Activated naive CD4-positive, alpha-beta T cell treated with anti-CD3 and anti-CD28 coated beads, Interleukin-2, amount 50 U/mL, for 24 hours (primary cell): Measurements from ENCODE around the gene BCL2.

Experiments
- H3K27ac Mint-ChIP-seq: one replicate; pipeline ENCODE4 v1.8.0; 2021; ENCODE audit warnings: mild to moderate bottlenecking, mixed read lengths
- H3K27me3 Mint-ChIP-seq: one replicate; pipeline ENCODE4 v1.8.0; 2021; ENCODE audit warnings: mixed read lengths
- H3K36me3 Mint-ChIP-seq: one replicate; pipeline ENCODE4 v1.8.0; 2021; ENCODE audit warnings: mixed read lengths
- H3K4me1 Mint-ChIP-seq: one replicate; pipeline ENCODE4 v1.8.0; 2021; ENCODE audit warnings: mixed read lengths
- H3K4me3 Mint-ChIP-seq: one replicate; pipeline ENCODE4 v1.8.0; 2021; ENCODE audit warnings: mild to moderate bottlenecking, mixed read lengths
- H3K9me3 Mint-ChIP-seq: one replicate; pipeline ENCODE4 v1.8.0; 2021; ENCODE audit warnings: mixed read lengths

The BCL2 gene

GRCh38 chr18:63100630-63101055 is 218.9 kb downstream of the BCL2 start:
- no peaks in the 10 kb centered on the region for H3K9me3 Mint-ChIP-seq
- no peaks in the 10 kb centered on the region for H3K36me3 Mint-ChIP-seq
- H3K27ac Mint-ChIP-seq, result no peak overlapping the region
- H3K4me1 Mint-ChIP-seq, result peaks cover 52% of the 10 kb centered on the region
- no peaks in the 10 kb centered on the region for H3K27me3 Mint-ChIP-seq
- no peak overlapping the region for H3K4me3 Mint-ChIP-seq

- no peaks in the 10 kb centered on the region for H3K27me3 Mint-ChIP-seq
- H3K4me1 Mint-ChIP-seq, result peaks cover 52% of the 10 kb centered on the region
- H3K9me3 Mint-ChIP-seq, result no peaks in the 10 kb centered on the region
- no peak overlapping the region for H3K4me3 Mint-ChIP-seq
- no peaks in the 10 kb centered on the region for H3K36me3 Mint-ChIP-seq
- H3K27ac Mint-ChIP-seq, result no peak overlapping the region
These were observed 219.5 kb downstream of the BCL2 start for GRCh38 chr18:63099848-63100629.

DNA sequence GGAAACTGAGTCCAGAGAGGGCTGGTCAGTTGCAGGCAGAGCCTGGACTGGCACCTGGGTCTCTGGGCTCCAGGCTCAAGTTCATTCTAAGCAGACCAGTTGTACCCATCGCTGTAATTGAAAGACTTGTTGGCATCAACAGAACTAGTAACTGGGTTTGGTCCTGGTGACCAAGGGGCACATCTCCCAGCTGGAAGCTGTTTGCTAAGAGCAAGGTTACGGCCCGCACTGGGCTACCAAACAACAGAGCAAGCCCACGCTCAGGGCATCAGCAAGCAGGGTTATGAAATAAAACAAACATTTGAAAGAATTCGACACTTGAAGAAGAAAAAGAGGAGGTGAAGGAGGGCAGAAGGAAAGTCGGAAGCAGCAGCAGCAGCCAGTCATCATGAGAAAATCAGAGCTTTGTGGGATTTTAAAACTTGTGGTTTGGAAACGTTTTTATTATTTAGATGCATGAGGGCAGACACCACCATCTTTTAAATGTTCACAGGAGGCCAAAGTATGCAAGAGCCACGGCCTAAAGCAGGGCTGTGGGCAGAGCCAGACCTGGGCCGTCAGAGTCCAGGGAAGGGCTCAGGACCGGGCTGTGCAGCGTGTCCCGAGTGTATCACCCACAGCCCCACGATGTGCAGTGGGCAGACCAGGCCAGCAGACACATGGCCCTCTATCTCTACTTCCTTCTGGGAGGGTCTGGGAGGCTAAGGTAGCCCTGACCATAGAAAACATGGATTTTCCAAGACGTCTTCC is 220.3 kb downstream of the BCL2 start:
- peak overlapping the region; percentile 74 for H3K27ac Mint-ChIP-seq
- H3K27me3 Mint-ChIP-seq, result no peaks in the 10 kb centered on the region
- peak overlapping the region; percentile 20 for H3K4me3 Mint-ChIP-seq
- H3K4me1 Mint-ChIP-seq, result peaks cover 52% of the 10 kb centered on the region
- no peaks in the 10 kb centered on the region for H3K9me3 Mint-ChIP-seq
- no peaks in the 10 kb centered on the region for H3K36me3 Mint-ChIP-seq

DNA sequence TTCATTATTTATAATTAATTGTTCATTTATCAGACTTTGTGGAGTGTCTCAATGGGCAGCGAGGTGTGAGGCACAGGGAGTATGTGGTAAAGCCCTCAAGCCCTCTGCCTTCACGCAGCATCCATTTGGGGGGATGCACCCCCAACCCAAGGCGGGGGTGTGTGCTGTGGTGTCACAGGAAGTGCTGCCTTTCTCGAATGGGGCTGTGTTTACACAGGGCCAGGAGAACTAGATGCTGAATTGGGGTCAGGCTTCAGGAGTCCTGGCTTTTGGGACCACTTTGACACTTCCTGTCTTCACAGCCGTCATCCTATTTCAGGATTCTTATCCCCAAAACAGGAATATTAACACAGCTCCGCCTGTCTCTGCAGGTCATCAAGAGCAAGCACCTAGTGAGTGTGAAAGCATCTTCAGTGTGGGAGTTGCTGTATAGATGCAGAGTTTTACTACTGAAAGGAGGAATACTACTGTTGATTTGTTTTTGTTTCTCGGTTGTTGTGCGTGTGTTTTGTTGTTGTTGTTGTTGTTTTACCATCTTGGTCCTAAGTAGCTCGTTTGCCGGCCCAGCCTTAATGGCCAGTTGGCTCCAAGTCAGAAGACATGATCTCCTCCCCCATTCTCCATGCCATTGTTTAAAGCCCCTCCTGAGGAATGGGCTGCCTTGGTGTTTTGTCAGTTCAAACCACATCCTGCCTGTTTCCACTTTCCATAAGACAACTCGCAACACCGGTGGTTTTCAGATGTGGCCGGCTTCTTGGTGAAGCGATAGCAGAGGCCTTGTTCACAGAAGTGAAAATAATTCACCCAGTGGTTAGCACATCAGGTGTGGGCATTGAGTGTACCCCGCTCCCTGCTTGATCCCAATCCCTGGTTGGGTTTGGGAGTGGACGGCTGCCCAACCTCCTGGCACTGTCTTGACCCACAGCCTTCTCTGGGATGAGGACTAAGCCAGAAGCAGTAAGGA is 221.3 kb downstream of the BCL2 start:
- Mint-ChIP-seq H3K4me1 (peaks cover 52% of the 10 kb centered on the region), H3K36me3 (no peaks in the 10 kb centered on the region), H3K27ac (peak overlapping the region; percentile 39), H3K9me3 (no peaks in the 10 kb centered on the region), H3K4me3 (peak overlapping the region; percentile 37), H3K27me3 (no peaks in the 10 kb centered on the region)

DNA sequence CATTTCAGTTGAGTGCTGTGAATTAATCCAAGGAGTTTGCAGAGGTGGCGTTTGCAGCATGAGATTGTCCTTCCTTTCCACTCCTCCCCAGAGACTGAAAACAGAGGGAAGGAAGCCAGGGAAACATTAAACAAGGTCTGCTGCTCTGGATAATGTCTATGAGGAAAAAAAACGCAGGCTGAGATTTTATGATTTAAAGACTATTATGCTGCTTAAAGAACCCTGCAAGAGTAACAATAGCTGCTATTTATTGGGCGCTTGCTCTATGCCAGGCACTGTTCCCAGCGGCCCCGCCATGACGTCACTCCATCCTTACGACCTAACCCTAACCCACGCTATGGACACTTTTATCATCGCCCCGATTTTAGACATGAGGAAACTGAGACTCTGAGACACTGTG is 222.4 kb downstream of the BCL2 start:
- H3K4me1 Mint-ChIP-seq, result peaks cover 46% of the 10 kb centered on the region
- no peak overlapping the region for H3K27ac Mint-ChIP-seq
- H3K27me3 Mint-ChIP-seq, result no peaks in the 10 kb centered on the region

DNA sequence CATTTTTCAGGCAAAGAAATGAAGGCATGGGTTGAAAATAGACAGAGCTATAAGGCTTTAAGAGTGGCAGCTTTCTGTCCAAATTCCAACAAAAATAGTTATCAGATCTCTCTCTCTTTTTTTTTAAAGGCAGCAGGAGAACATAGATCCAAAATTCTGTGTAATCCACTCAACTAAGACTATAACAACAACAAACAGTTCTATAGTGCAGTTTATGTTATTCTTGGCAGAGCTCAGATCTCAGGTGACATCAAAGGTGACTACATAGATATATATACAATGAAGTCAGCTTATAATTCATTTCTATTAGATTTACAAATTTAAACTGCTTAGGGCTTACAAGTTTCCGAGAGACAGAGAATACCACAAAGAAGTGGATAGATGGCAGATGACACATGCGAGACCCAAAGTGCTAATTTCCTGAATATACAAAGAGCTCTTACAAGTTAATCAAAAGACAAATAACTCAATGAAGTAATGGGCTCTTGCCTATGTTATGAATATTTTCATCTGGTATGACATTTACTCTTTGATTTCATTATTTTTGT is 223.2 kb downstream of the BCL2 start:
- no peak overlapping the region for H3K4me3 Mint-ChIP-seq
- no peak overlapping the region for H3K27ac Mint-ChIP-seq
- H3K9me3 Mint-ChIP-seq, result no peaks in the 10 kb centered on the region
- no peaks in the 10 kb centered on the region for H3K27me3 Mint-ChIP-seq
- H3K36me3 Mint-ChIP-seq, result no peaks in the 10 kb centered on the region
- H3K4me1 Mint-ChIP-seq, result peaks cover 42% of the 10 kb centered on the region

More for the DNA sequence above, 222.4 kb downstream of the BCL2 start:
- no peak overlapping the region for H3K4me3 Mint-ChIP-seq
- no peaks in the 10 kb centered on the region for H3K9me3 Mint-ChIP-seq
- H3K36me3 Mint-ChIP-seq, result no peaks in the 10 kb centered on the region

- Mint-ChIP-seq H3K27me3 (no peaks in the 10 kb centered on the region), H3K27ac (no peak overlapping the region), H3K4me3 (no peak overlapping the region), H3K36me3 (no peaks in the 10 kb centered on the region), H3K9me3 (no peaks in the 10 kb centered on the region), H3K4me1 (peaks cover 39% of the 10 kb centered on the region)
These were observed 223.8 kb downstream of the BCL2 start for GRCh38 chr18:63095768-63096167.

- Mint-ChIP-seq H3K27ac (no peak overlapping the region), H3K9me3 (no peaks in the 10 kb centered on the region), H3K36me3 (no peaks in the 10 kb centered on the region), H3K4me1 (peaks cover 3% of the 10 kb centered on the region), H3K4me3 (no peak overlapping the region), H3K27me3 (no peaks in the 10 kb centered on the region)
These were observed 227.8 kb downstream of the BCL2 start for GRCh38 chr18:63091671-63092364.

- no peaks in the 10 kb centered on the region for H3K36me3 Mint-ChIP-seq
- H3K27me3 Mint-ChIP-seq, result no peaks in the 10 kb centered on the region
- no peak overlapping the region for H3K4me3 Mint-ChIP-seq
- H3K9me3 Mint-ChIP-seq, result no peaks in the 10 kb centered on the region
- H3K27ac Mint-ChIP-seq, result no peak overlapping the region
- no peaks in the 10 kb centered on the region for H3K4me1 Mint-ChIP-seq
These were observed 229.2 kb downstream of the BCL2 start for GRCh38 chr18:63090334-63090733.

DNA sequence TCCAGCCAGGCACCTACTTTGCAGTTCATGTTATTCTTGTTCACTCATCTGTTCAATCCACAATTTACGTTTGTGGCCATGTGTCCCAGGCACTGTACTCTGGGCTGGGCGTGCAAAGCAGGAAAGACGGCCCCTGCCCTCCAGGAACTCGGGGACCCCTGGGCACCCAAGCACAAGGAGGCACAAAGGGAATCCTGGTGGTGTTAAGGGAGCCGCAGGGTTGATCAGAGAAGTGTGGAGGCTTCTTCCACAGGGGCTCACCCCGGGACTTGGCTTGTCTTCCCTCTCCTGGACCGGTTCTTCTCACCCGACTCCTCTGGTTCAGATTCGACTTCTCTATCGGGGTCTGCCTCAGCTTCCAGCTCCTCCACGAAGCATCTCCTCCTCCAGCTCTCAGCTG is 230.5 kb downstream of the BCL2 start:
- no peaks in the 10 kb centered on the region for H3K4me1 Mint-ChIP-seq
- H3K9me3 Mint-ChIP-seq, result no peaks in the 10 kb centered on the region
- H3K27ac Mint-ChIP-seq, result no peak overlapping the region
- no peaks in the 10 kb centered on the region for H3K36me3 Mint-ChIP-seq
- no peaks in the 10 kb centered on the region for H3K27me3 Mint-ChIP-seq
- H3K4me3 Mint-ChIP-seq, result no peak overlapping the region

- Mint-ChIP-seq H3K27ac (no peak overlapping the region), H3K27me3 (no peaks in the 10 kb centered on the region), H3K9me3 (no peaks in the 10 kb centered on the region), H3K4me1 (no peaks in the 10 kb centered on the region), H3K4me3 (no peak overlapping the region), H3K36me3 (no peaks in the 10 kb centered on the region)
These were observed 231.3 kb downstream of the BCL2 start for GRCh38 chr18:63088262-63088661.

- no peaks in the 10 kb centered on the region for H3K36me3 Mint-ChIP-seq
- no peaks in the 10 kb centered on the region for H3K27me3 Mint-ChIP-seq
- no peak overlapping the region for H3K27ac Mint-ChIP-seq
- no peaks in the 10 kb centered on the region for H3K9me3 Mint-ChIP-seq
- no peaks in the 10 kb centered on the region for H3K4me1 Mint-ChIP-seq
- H3K4me3 Mint-ChIP-seq, result no peak overlapping the region
These were observed 231.9 kb downstream of the BCL2 start for GRCh38 chr18:63087421-63088230.

- no peaks in the 10 kb centered on the region for H3K36me3 Mint-ChIP-seq
- no peaks in the 10 kb centered on the region for H3K27me3 Mint-ChIP-seq
- H3K9me3 Mint-ChIP-seq, result no peaks in the 10 kb centered on the region
- H3K4me1 Mint-ChIP-seq, result no peaks in the 10 kb centered on the region
- no peak overlapping the region for H3K27ac Mint-ChIP-seq
- no peak overlapping the region for H3K4me3 Mint-ChIP-seq
These were observed 234.0 kb downstream of the BCL2 start for GRCh38 chr18:63085611-63086010.

DNA sequence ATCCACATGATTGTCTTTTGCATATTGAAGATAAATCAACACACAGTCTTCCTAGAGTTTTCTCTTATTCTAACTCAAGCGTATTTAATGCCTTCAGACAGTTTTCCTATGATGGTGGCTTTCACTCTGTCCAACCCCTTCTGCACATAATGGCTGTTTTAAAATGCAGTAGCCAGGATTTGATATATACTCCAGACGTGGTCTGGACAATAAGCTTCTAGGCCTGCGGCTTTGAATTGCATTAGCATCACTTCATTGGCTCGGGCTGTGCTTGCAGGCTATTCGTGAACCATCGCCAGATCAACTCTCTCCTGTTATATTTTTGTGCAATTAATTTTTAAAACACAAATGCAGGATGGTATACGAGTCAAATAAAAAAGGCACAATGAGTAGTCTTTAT is 235.3 kb downstream of the BCL2 start:
- H3K9me3 Mint-ChIP-seq, result no peaks in the 10 kb centered on the region
- H3K36me3 Mint-ChIP-seq, result no peaks in the 10 kb centered on the region
- H3K27ac Mint-ChIP-seq, result no peak overlapping the region
- H3K4me1 Mint-ChIP-seq, result no peaks in the 10 kb centered on the region
- H3K27me3 Mint-ChIP-seq, result no peaks in the 10 kb centered on the region
- H3K4me3 Mint-ChIP-seq, result no peak overlapping the region
